SW480 (cell line): Measurements from ENCODE around the gene ALDH4A1.

Source experiments
- DNase-seq: peaks from one replicate; pipeline ENCODE4 v3.0.0-alpha.2; 2016; ENCODE audit warnings: low spot score

The ALDH4A1 gene

DNA sequence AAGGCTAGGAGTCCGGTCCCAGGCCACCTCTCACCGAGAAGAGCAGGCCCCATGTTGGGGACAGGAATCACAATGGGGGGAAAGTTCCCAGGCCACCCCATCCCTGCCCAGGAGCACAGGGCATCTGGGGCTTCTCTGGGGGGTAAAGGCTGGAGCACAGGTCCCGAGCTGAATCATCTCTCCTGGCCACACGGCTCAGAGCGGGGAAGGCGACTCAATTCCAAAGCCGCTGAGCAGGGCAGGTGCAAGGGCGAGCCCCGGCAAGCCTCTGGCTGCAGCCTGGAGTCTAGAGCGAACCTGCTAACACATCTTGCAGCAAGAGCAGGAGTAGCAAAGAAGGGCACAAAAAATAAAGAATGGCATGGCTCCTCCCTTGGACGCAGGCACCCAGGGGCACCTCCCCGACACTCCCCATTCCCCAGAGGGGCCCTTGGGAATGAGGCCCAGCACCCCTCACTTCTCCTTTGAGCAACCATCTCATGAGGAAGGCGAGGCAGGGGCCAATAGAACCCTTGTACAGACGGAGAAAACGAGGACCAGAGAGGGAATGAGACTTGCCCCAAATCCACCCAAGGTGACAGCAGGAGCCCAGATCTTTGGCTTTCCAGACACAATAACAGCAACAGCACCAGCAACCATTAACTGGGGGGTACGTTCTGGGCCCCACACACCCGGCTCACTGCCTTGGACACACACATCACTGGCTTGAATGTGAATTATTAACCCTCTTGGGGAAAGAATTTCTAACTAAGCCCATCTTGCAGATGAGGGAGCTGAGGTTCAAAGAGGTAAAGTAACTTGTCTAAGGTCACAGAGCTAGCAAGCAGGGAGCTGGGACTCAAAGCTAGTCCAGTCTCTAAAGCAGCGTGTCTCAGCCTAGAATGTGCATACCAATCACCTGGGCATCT lies 20.7 kb upstream of the ALDH4A1 start:
- DNase-seq = no peak

GRCh38 chr1:18922319-18922726 lies 20.0 kb upstream of the ALDH4A1 start:
- no peak for DNase-seq

DNA sequence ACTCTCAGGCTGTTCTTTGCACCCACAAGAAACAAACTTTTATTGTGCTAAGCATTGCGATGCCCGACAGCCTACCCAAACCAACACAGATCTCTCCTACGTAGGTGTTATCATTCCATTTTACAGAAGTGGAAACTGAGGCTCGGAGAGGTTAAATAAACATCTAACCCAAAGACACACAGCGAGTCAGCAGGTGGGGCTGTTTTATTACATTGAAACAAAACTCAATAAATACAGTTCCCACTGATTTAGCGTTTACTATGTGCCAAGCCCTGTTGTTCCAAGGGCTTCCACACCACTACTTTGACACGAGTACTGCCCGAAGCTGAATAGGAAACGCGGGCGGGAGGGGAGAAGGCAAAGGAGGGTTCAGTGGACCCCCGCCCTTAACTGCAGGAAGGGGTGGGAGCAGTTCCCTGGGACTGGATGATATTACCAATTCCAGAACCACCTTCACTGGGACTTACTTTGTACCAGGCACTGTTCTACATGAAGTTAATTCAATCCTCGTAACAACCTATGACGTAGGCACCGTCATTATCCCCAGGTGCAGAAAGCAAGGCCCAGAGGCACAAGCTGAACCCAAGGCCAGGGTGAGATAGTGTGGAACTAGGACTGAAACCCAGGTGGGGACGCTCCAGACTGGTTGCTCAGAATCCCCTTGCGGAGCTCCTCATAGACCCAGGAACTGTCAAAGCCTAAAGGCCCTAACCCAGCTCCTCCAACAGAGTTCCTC lies 19.3 kb upstream of the ALDH4A1 start:
- no peak for DNase-seq

DNA sequence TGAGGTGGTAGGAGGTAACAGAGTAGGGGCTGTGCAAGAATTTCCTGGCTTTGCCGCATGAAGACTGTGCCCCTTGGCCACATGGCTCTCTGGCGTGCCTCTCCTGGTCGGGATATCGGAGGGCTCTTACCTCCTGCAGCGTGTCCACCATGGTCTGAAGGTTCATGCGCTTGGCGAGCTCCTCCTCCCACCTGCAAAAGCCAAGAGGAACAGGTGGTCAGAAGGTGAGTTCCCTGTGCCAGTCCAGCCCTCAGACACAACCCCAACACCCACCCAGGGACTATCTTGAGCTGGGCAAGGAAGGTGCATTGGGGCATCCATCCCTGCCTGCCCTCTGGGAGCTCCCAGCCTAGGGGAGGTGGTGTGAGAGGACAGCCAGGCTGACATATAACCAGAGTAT lies 18.6 kb upstream of the ALDH4A1 start:
- no peak for DNase-seq

- DNase-seq = no peak
Measured at GRCh38 chr1:18919956-18920355, 17.6 kb upstream of the ALDH4A1 start.

DNA sequence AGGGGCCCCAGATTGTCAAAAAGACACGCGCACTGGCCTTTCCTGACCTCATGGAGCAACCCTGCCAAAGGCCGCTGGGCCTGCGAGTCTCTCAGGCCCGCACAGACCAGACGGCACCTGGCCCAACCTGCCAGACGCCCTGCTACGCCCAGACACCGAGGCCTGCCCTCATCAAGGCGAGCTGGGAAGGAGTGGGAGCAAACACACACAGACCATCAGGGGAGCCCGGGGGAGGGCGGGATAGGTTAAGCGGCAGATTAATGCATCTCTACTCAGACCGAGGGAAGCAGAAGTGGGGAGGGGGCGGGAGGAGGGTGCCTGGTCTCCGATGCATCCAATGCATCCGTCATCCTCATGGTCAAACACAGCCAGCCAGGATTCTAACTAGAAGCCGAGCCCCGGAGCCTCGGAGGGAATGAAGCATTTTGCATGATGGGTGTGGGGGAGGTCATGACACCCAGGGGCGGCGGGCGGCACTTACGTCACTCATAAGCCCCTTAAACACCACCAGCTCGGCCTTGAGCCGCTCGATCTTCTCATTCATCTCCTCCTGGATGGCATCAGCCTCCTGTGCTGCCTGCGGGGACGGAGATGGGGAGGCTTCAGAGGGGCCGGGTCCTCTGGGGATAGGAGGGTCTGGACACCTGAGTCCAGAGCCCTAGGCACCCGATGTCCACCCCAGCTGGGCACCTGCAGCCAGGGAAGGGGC lies 17.0 kb upstream of the ALDH4A1 start:
- no peak for DNase-seq

- DNase-seq = no peak
Measured at GRCh38 chr1:18918417-18918816, 16.1 kb upstream of the ALDH4A1 start.

DNA sequence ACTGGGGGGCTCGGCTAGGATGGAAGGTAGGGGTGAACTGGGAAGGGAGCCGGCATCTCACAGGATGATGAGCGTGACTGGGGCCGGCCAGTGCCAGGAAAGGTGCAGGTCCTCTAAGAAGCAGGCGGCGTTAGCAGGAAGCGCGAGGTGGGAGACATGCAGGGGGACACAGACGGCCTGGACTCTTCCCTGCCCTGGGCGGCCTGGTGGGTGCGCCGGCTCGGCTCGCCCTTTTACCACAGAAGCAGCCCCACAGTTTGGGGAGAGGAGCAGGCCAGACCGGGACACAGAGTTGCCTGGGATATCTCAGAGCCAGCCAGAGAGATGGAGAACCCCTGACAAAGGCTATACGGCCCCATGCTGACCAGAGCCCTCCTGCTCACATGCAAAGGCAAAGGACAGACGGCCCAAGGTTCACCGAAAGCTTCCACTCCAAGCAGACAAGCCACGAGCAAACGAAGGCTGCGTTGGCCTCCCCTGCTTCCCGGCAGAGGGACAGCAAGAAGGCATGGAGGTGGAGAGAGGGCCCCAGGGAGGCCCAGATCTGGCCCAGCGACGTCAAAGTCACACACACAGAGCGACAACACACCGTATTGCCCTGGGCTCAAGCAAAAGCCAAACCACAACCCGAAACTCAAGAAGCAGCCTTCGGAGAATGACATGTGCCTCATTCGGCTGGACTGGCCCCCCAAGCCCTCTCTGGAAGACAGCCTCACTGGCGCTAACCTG lies 14.9 kb upstream of the ALDH4A1 start:
- DNase-seq = no peak

- DNase-seq = no peak
Measured at GRCh38 chr1:18915341-18915740, 13.0 kb upstream of the ALDH4A1 start.

GRCh38 chr1:18913065-18913835 lies 10.9 kb upstream of the ALDH4A1 start:
- DNase-seq = peak; percentile 57

- no peak for DNase-seq
Measured at GRCh38 chr1:18912550-18912949, 10.2 kb upstream of the ALDH4A1 start.

GRCh38 chr1:18908911-18909771 lies 6.8 kb upstream of the ALDH4A1 start:
- no peak for DNase-seq

DNA sequence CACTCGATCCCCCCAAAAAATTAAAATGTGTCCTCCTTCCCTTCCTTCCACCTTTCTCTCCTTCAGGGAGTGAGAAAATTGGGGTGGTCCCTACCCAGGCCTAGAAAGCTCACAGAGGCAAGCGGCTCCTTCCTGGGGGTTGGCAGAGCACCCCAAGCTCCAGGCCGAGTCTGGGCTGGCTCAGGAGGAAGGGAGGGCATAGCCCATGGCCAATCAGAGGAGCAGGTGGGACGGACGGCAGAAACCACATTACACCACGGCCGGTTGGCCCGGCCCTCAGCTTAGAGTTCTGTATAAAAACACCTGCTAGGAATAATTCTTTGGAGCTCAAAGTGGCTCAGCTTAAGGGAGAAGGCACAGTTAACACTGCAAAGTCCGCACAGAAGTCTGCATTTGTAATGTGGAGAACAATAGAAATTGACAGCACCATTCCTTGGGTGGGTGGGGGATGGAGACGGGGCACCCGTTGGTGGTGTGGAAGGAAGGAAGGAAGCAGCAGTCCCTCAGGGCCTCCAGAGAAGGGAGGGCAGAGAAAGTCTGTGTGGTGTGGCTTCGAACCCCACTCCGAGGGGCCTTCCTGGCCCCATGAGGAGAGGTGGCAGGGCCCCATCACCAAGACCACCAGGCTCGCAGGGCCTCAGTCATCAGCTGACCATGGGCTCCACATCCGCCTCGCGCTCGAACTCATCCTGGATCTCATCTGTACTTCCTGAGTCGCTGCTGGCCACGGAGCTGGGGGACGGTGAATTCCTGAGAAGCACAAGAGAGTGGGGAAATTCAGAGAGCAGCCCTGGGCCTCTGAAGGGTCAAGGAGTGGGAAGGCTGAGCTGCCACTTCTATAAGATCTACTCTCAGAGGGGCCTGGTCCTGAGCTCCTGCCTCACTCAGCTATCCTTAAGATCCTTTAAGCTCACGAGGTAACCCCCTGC lies 5.8 kb upstream of the ALDH4A1 start:
- DNase-seq = no peak

GRCh38 chr1:18907021-18907916 lies 4.9 kb upstream of the ALDH4A1 start:
- peak; percentile 52 for DNase-seq

DNA sequence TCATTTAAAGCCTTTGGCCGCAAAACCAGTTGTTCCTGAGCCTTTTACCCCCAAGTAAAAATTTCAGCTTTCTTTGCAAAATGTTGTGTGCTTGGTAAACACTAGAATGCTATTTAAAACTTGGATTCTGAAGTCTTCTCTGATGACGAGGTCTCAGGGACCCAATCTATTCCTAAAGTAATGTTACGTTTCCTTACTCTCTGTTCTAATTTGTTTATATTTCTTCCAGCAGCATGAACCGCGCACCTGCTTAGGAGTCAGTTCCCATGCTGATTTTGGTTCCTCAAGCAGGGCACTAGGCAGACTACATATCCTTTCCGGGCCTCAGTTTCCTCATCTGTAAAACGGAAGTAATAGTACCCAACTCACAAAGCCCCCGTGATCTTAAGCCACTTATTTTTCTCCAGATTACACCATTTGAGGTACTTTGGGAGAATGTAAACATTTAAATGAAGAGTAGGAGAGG lies 969 bp upstream of the ALDH4A1 start:
- DNase-seq = no peak

GRCh38 chr1:18901952-18902522 lies 318 bp downstream of the ALDH4A1 start:
- peak; percentile 29 for DNase-seq

- DNase-seq = no peak
Measured at GRCh38 chr1:18901147-18901951, 1.0 kb downstream of the ALDH4A1 start.
